OCI-LY7 (cell line): Measurements from ENCODE around the gene ARHGAP24. TPM values are rescaled to one million over a fixed set of nuclear protein-coding genes. Genes with fewer than 3 reads are reported as not detected.

Experiments
- BruUV-seq: library from RNA; stranded (reverse); fragments of 400-500 nt; replicated peaks from 2 replicates; lab custom pipeline; 2021; lab: Mats Ljungman, UMichigan
- CTCF ChIA-PET: fragments of 300-600 bp; sonication (Branson Sonifier 250); formaldehyde crosslinking; loops from one replicate; lab custom pipeline; 2022; ENCODE audit warnings: antibody characterized with exemption; ENCODE audit not compliant: unreplicated experiment; lab: Charles Lee
- POLR2A ChIA-PET: fragments of 300-600 bp; sonication (Branson Sonifier 250); formaldehyde crosslinking; loops from one replicate; lab custom pipeline; 2022; ENCODE audit warnings: antibody characterized with exemption; lab: Charles Lee
- DNase-seq: peaks from one replicate; pipeline ENCODE4 v3.0.0-alpha.2; 2015; ENCODE audit warnings: low spot score
- H2AFZ ChIP-seq: fragments of 200-600 bp; sonication (generic), shearing (Covaris generic); 2 replicates; pipeline ENCODE4 v1.6.1; 2014; ENCODE audit warnings: mild to moderate bottlenecking, antibody characterized with exemption, low read length, moderate library complexity
- H3K27ac ChIP-seq: fragments of 200-600 bp; sonication (generic); 2 replicates; pipeline ENCODE4 v1.5.1; 2014; ENCODE audit warnings: mixed run types, low read depth, mild to moderate bottlenecking, moderate library complexity, low read length, inconsistent platforms; ENCODE audit not compliant: poor library complexity, severe bottlenecking
- H3K36me3 ChIP-seq: fragments of 200-600 bp; sonication (generic); 2 replicates; pipeline ENCODE4 v1.6.1; 2014; ENCODE audit warnings: mild to moderate bottlenecking, antibody characterized with exemption, low read length, moderate library complexity, mixed read lengths; ENCODE audit not compliant: insufficient read depth
- H3K4me1 ChIP-seq: fragments of 200-600 bp; sonication (generic); 2 replicates; pipeline ENCODE4 v1.5.1; 2014; ENCODE audit warnings: mild to moderate bottlenecking, low read length; ENCODE audit not compliant: insufficient read depth, poor library complexity, severe bottlenecking
- H3K4me2 ChIP-seq: fragments of 200-600 bp; sonication (generic); 2 replicates; pipeline ENCODE4 v1.6.1; 2014; ENCODE audit warnings: mild to moderate bottlenecking, low read length
- H3K4me3 ChIP-seq: fragments of 200-600 bp; sonication (generic); 2 replicates; pipeline ENCODE4 v1.5.1; 2014; ENCODE audit warnings: mild to moderate bottlenecking, low read depth, low read length; ENCODE audit not compliant: poor library complexity, severe bottlenecking
- H3K79me2 ChIP-seq: fragments of 200-600 bp; sonication (generic); 2 replicates; pipeline ENCODE4 v1.6.1; 2016; ENCODE audit warnings: low read depth, mild to moderate bottlenecking, low read length, moderate library complexity, mixed read lengths; ENCODE audit not compliant: insufficient read depth
- H3K9me2 ChIP-seq: fragments of 200-600 bp; sonication (generic); 2 replicates; pipeline ENCODE4 v1.6.1; 2016; ENCODE audit warnings: mild to moderate bottlenecking, low read length, mixed read lengths; ENCODE audit not compliant: insufficient read depth
- H3K9me3 ChIP-seq: fragments of 200-600 bp; sonication (generic); 2 replicates; pipeline ENCODE4 v1.6.1; 2014; ENCODE audit warnings: mild to moderate bottlenecking, mixed run types, low read length, mixed read lengths
- H4K20me1 ChIP-seq: fragments of 200-600 bp; sonication (generic); 2 replicates; pipeline ENCODE4 v1.6.1; 2014; ENCODE audit warnings: mild to moderate bottlenecking, antibody characterized with exemption, low read length, moderate library complexity, mixed read lengths; ENCODE audit not compliant: insufficient read depth
- EZH2phosphoT487 ChIP-seq: fragments of 200-600 bp; sonication (generic); IDR thresholded peaks from 2 replicates; pipeline ENCODE4 v1.6.1; 2018; ENCODE audit warnings: low read depth, borderline replicate concordance, mild to moderate bottlenecking, mixed run types, antibody characterized with exemption, low read length, moderate library complexity, mixed read lengths
- intact Hi-C: fragments of 100-400 bp; cut with micrococcal nuclease; formaldehyde crosslinking; loops from one replicate; pipeline ENCODE4 v1.10.0; 2022; ENCODE audit not compliant: unreplicated experiment
- total RNA-seq, 2 experiments: library from RNA; depleted of rRNA in 1 of 2; stranded (reverse); fragments of >200 nt in 1 of 2; shearing (Covaris generic) in 1 of 2; gene quantifications; 2 replicates each; pipeline ENCODE4 v1.2.3, GENCODE V29; 2014 to 2022
- TF ChIP-seq, protein P1 (sequence below): fragments of 200-600 bp; sonication (generic); conservative IDR thresholded peaks from 2 replicates; pipeline ENCODE4 v1.5.1; 2014; ENCODE audit warnings: mild to moderate bottlenecking, antibody characterized with exemption, low read length, moderate library complexity, mixed read lengths

ARHGAP24 gene
- total RNA-seq, 2 experiments from 2014 or later = 0.88 to 4.4 TPM

DNA sequence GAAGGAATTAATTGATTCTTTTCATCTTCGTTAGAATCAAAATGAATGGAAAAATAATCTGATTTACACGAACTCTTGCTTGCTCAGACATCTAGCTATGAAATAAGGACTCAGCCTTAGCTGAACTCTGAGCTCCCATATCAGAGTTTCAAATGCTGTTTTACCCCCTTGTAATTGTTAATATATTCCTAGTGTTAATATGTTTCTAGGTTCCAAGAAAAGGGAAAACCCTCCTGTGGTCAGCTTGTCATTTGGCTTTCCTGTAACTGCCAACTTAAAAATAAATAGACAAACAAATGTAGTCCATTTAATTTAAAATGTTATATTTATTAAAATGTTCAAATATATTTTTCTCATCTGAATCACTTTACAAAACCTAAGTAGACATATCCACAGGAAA lies 432.1 kb downstream of the ARHGAP24 start:
- H3K79me2 ChIP-seq = no peaks in the 10 kb centered on the region
- H3K4me1 ChIP-seq = no peaks in the 10 kb centered on the region
- no peak for TF ChIP-seq EZH2phosphoT487
- TF ChIP-seq, protein P1, sequence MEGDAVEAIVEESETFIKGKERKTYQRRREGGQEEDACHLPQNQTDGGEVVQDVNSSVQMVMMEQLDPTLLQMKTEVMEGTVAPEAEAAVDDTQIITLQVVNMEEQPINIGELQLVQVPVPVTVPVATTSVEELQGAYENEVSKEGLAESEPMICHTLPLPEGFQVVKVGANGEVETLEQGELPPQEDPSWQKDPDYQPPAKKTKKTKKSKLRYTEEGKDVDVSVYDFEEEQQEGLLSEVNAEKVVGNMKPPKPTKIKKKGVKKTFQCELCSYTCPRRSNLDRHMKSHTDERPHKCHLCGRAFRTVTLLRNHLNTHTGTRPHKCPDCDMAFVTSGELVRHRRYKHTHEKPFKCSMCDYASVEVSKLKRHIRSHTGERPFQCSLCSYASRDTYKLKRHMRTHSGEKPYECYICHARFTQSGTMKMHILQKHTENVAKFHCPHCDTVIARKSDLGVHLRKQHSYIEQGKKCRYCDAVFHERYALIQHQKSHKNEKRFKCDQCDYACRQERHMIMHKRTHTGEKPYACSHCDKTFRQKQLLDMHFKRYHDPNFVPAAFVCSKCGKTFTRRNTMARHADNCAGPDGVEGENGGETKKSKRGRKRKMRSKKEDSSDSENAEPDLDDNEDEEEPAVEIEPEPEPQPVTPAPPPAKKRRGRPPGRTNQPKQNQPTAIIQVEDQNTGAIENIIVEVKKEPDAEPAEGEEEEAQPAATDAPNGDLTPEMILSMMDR = no peak
- no peak overlapping the region for H3K4me2 ChIP-seq
- no peaks in the 10 kb centered on the region for H3K9me3 ChIP-seq
- intact Hi-C loops = no loop called here
- ChIA-PET CTCF (no interaction called here), POLR2A (interaction anchor here (0.5 to 1.9 kb wide), 7 partner anchors 9 to 909 kb away, joined by 3 to 7 read pairs (median 4); no protein-coding TSS in a partner anchor)
- no peak overlapping the region for H3K27ac ChIP-seq
- no peak for DNase-seq
- H3K4me3 ChIP-seq = no peak overlapping the region
- H3K9me2 ChIP-seq = no peaks in the 10 kb centered on the region
- no peaks in the 10 kb centered on the region for H4K20me1 ChIP-seq
- no TSS peak for BruUV-seq
- no peak overlapping the region for H2AFZ ChIP-seq
- no peaks in the 10 kb centered on the region for H3K36me3 ChIP-seq

DNA sequence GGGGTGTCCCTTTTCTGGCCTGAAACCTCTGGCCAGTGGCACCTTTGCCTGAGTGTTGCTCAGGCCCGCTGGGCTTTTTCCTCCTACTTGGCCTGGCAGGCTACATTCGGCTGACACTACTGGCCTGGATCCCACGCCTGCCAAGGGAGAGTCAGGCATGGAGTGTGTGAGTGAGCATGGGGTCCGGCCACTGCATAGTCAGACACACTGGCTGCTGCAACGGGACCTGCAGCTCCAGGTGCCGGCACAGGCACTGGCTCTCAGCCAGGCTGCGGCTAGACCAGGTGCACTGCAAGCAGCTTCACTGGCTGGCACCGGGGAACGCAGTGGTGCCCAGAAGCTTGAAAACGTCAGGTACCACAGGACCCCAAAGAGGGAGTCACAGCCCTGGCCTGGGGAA lies 434.9 kb downstream of the ARHGAP24 start:
- Histone ChIP-seq H3K4me2 (no peak overlapping the region), H3K4me3 (no peak overlapping the region), H3K79me2 (no peaks in the 10 kb centered on the region), H2AFZ (no peak overlapping the region), H3K9me2 (no peaks in the 10 kb centered on the region), H4K20me1 (no peaks in the 10 kb centered on the region), H3K27ac (no peak overlapping the region), H3K9me3 (no peaks in the 10 kb centered on the region), H3K4me1 (no peaks in the 10 kb centered on the region), H3K36me3 (no peaks in the 10 kb centered on the region)
- ChIA-PET POLR2A (no interaction called here), CTCF (no interaction called here)
- intact Hi-C loops = no loop called here
- TF ChIP-seq EZH2phosphoT487 = no peak
- TF ChIP-seq, protein P1 = no peak
- DNase-seq = no peak
- BruUV-seq = no TSS peak

DNA sequence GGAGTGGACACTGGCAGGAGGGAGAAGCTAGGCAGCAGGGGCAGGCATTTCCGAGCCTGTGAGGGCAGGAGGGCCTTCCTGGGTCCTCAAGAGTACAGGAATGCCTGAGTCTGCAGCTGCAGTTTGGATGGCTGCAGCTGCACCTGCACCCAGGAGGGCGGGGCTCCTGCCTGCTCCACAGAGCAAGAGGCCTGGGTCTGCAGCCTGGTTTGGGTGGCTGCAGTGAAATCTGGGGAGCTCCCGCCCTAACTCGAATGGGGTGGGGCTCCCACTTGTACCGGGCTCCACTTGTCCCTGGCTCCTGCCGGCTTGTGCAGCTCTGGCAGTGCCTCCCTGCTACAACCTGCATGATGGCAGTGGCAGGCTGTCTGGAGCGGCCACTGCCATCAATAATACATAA lies 436.0 kb downstream of the ARHGAP24 start:
- Histone ChIP-seq H3K79me2 (no peaks in the 10 kb centered on the region), H3K27ac (no peak overlapping the region), H4K20me1 (no peaks in the 10 kb centered on the region)

More for the DNA sequence above, 436.0 kb downstream of the ARHGAP24 start:
- intact Hi-C loops = no loop called here
- Histone ChIP-seq H3K4me3 (no peak overlapping the region), H3K9me3 (no peaks in the 10 kb centered on the region), H3K4me1 (no peaks in the 10 kb centered on the region), H3K9me2 (no peaks in the 10 kb centered on the region), H2AFZ (no peak overlapping the region), H3K4me2 (no peak overlapping the region), H3K36me3 (no peaks in the 10 kb centered on the region)
- TF ChIP-seq EZH2phosphoT487 = no peak
- TF ChIP-seq, protein P1 = no peak
- BruUV-seq = no TSS peak
- ChIA-PET CTCF (interaction anchor here (0.6 kb wide), 1 partner anchor 190 kb away, joined by 7 read pairs; no protein-coding TSS in a partner anchor), POLR2A (interaction anchor here (0.6 kb wide), 1 partner anchor 1565 kb away, joined by 3 read pairs; no protein-coding TSS in a partner anchor)
- DNase-seq = no peak
